ENCODE measurements around the gene RBBP7.
A peak's percentile ranks its signal among the peaks of the same experiment; 100 is the strongest.
"Not testable (repeated sequence)": the region's sequence is repeated elsewhere in the genome, so short reads cannot be mapped to it uniquely, and the experiment has no call there.

The RBBP7 gene

GRCh38 chrX:16882169-16882568, 12.0 kb upstream of the RBBP7 start:
- peak in 1 of 2 experiments; percentile 76 for DNase-seq (ENCODE audit: low read depth in 1 of 2, low spot score in 1 of 2)
- TF ChIP-seq JUND (IDR thresholded peaks at IDR 0.05; ENCODE audit: low read depth), result no peak
- in situ Hi-C loops (cut with HindIII; ENCODE audit: low pct_unique_long_range_greater_than_20kb, low sequenced_read_pairs), result no loop called here

GRCh38 chrX:16876696-16877095, 6.5 kb upstream of the RBBP7 start:
- no peak for DNase-seq (ENCODE audit: low read depth in 1 of 2, low spot score in 1 of 2)
- in situ Hi-C loops (cut with HindIII; ENCODE audit: low pct_unique_long_range_greater_than_20kb, low sequenced_read_pairs), result no loop called here
- no peak for TF ChIP-seq JUND (IDR thresholded peaks at IDR 0.05; ENCODE audit: low read depth)

- in situ Hi-C loops (cut with HindIII; ENCODE audit: low pct_unique_long_range_greater_than_20kb, low sequenced_read_pairs), result no loop called here
- no peak for TF ChIP-seq JUND (IDR thresholded peaks at IDR 0.05; ENCODE audit: low read depth)
- DNase-seq (ENCODE audit: low read depth in 1 of 2, low spot score in 1 of 2), result no peak
Observed at GRCh38 chrX:16874458-16875095, 4.4 kb upstream of the RBBP7 start.

GRCh38 chrX:16873106-16873505, 2.9 kb upstream of the RBBP7 start:
- no peak for TF ChIP-seq JUND (IDR thresholded peaks at IDR 0.05; ENCODE audit: low read depth)

GRCh38 chrX:16870862-16871815, 977 bp upstream of the RBBP7 start:
- in situ Hi-C loops (cut with HindIII; ENCODE audit: low pct_unique_long_range_greater_than_20kb, low sequenced_read_pairs), result no loop called here
- DNase-seq (ENCODE audit: low read depth in 1 of 2, low spot score in 1 of 2), result peak in 1 of 2 experiments; percentile 77
- TF ChIP-seq JUND (IDR thresholded peaks at IDR 0.05; ENCODE audit: low read depth), result no peak

More at GRCh38 chrX:16873106-16873505, 2.9 kb upstream of the RBBP7 start:
- in situ Hi-C loops (cut with HindIII; ENCODE audit: low pct_unique_long_range_greater_than_20kb, low sequenced_read_pairs), result no loop called here
- peak in 1 of 2 experiments; percentile 43 for DNase-seq (ENCODE audit: low read depth in 1 of 2, low spot score in 1 of 2)

- TF ChIP-seq JUND (IDR thresholded peaks at IDR 0.05; ENCODE audit: low read depth), result no peak
- DNase-seq (ENCODE audit: low read depth in 1 of 2, low spot score in 1 of 2), result peak in 1 of 2 experiments; percentile 52
- in situ Hi-C loops (cut with HindIII; ENCODE audit: low pct_unique_long_range_greater_than_20kb, low sequenced_read_pairs), result no loop called here
Observed at GRCh38 chrX:16869393-16870094, 618 bp downstream of the RBBP7 start.

- in situ Hi-C loops (cut with HindIII; ENCODE audit: low pct_unique_long_range_greater_than_20kb, low sequenced_read_pairs), result no loop called here
- no peak for TF ChIP-seq JUND (IDR thresholded peaks at IDR 0.05; ENCODE audit: low read depth)
- no peak for DNase-seq (ENCODE audit: low read depth in 1 of 2, low spot score in 1 of 2)
Observed at GRCh38 chrX:16868920-16869319, 1.2 kb downstream of the RBBP7 start.

GRCh38 chrX:16867947-16868346, 2.2 kb downstream of the RBBP7 start:
- in situ Hi-C loops (cut with HindIII; ENCODE audit: low pct_unique_long_range_greater_than_20kb, low sequenced_read_pairs), result no loop called here
- TF ChIP-seq JUND (IDR thresholded peaks at IDR 0.05; ENCODE audit: low read depth), result no peak
- DNase-seq (ENCODE audit: low read depth in 1 of 2, low spot score in 1 of 2), result no peak

- no peak for TF ChIP-seq JUND (IDR thresholded peaks at IDR 0.05; ENCODE audit: low read depth)
- in situ Hi-C loops (cut with HindIII; ENCODE audit: low pct_unique_long_range_greater_than_20kb, low sequenced_read_pairs), result no loop called here
- no peak for DNase-seq (ENCODE audit: low read depth in 1 of 2, low spot score in 1 of 2)
Observed at GRCh38 chrX:16862829-16863228, 7.3 kb downstream of the RBBP7 start.

- in situ Hi-C loops (cut with HindIII; ENCODE audit: low pct_unique_long_range_greater_than_20kb, low sequenced_read_pairs), result no loop called here
- DNase-seq (ENCODE audit: low read depth in 1 of 2, low spot score in 1 of 2), result no peak
- TF ChIP-seq JUND (IDR thresholded peaks at IDR 0.05; ENCODE audit: low read depth), result no peak
Observed at GRCh38 chrX:16856744-16857143, 13.4 kb downstream of the RBBP7 start.

GRCh38 chrX:16856076-16856404, 14.1 kb downstream of the RBBP7 start:
- in situ Hi-C loops (cut with HindIII; ENCODE audit: low pct_unique_long_range_greater_than_20kb, low sequenced_read_pairs); DNase-seq (ENCODE audit: low read depth in 1 of 2, low spot score in 1 of 2): not testable (repeated sequence)

- in situ Hi-C loops (cut with HindIII; ENCODE audit: low pct_unique_long_range_greater_than_20kb, low sequenced_read_pairs), result no loop called here
- DNase-seq (ENCODE audit: low read depth in 1 of 2, low spot score in 1 of 2), result no peak
- no peak for TF ChIP-seq JUND (IDR thresholded peaks at IDR 0.05; ENCODE audit: low read depth)
Observed at GRCh38 chrX:16855363-16856075, 14.6 kb downstream of the RBBP7 start.

Measured in T47D (cell line).